ENCODE measurements around the gene TAOK2.
"Not testable (repeated sequence)": the region's sequence is repeated elsewhere in the genome, so short reads cannot be mapped to it uniquely, and the experiment has no call there.

The TAOK2 gene

DNA sequence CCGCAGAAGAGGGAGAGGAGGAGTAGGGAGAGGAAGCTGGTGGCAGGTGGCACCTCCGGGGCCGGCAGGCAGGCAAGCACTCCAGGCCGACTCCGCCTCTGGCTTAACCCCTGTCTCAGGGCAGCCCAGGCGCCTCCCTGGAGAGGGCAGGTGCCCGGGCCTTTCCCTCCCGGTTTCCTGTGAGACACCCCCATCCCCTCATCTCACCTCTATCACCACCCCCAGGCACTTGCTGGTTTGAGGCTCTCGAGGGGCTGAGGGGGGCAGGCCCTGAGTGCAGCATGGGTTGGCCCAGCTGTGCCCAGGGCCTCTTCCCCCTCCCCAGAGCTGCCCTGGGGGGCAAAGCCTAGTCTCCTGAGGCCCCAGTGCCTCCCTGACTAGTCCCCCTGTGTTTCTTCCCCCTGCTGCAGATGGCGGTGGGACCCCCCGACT, 31.2 kb downstream of the TAOK2 start:
- DNase-seq (ENCODE audit: low spot score) = peak; percentile 44

DNA sequence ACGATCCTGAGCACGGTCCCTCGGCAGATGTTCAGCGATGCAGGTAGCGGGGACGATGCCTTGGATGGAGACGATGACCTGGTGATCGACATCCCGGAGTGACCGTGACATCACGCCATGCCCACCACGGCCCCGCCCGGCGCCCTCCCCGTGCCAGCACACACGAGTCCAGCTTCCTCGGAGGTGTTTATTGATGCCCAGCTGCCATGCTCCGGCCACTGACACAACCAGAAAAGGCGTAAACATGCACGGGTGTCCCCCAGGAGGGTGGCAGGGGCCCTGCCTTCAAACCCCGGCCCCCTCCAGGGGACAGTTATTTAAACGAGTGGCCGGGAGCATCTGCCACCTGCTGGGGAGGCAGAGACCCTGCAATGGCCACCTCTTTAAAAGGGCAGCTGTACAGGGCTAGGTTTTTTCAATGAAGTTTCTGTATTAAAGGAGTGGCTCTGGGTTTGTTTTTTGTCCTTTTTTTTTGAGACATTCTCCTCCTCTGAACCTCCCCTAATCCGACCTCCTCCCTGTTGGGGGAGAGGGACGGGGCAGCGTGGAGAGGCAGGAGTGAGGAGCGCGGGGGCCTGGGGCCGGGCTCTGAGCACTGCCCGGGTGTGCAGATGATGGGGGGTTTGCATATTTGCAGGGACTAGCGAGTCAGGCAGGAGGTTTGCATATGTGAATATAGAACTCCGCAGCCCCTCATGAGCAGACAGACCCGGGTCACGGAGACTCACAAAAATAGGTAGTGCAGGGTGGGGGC, 31.9 kb downstream of the TAOK2 start:
- DNase-seq (ENCODE audit: low spot score) = peak; percentile 78

DNA sequence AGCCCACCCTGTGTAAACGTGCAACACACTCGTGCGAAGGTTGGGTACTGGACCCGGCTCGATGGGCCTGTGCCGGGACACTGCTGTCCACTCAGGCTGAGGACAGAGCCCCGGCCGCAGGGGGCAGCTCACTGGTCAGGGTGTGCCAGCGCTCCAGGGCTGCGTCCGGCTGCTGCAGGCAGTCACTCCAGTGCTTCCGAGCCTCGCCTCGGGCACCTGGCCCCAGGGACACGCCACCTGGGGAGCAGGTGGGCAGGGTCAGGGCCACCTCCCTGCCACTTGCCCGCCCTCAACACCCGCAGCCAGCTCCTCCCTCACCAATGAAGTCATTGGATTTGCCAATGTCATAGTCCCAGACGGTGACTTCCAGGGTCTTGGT, 32.4 kb downstream of the TAOK2 start:
- no peak for DNase-seq (ENCODE audit: low spot score)

DNA sequence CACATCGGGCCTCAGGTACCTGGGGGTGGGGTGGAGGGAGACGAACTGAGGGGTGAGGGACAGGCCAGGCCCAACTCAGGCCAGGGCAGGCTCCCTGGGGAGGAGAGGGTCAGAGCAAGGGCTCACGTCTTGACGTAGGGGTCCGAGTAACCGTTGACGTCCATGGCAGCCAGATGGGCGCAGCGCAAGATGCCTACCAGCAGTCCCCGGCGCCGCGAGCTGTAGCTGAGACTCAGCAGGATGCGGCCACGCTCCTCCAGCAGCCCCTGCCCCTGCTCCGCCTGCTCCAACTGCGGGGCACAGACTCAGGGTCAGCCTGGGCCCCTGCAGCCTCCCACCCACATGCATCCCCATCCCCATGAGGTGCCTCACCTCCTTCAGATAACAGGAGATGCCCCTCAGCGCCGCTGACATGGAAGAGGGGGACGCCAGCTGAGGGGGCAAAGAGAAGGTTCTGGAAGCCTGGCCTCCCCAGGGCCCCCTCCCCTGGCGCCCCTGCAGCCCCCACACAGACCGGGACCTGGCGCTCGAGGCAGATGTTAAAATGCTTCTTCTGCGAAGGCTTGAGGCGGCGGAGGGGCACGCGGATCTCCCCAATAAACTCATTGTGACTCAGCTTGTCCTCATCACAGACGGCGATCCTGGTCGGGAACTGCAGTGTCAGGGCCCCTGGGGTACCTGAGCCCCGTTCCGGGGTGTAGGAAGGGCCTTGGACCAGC, 33.1 kb downstream of the TAOK2 start:
- no peak for DNase-seq (ENCODE audit: low spot score)

DNA sequence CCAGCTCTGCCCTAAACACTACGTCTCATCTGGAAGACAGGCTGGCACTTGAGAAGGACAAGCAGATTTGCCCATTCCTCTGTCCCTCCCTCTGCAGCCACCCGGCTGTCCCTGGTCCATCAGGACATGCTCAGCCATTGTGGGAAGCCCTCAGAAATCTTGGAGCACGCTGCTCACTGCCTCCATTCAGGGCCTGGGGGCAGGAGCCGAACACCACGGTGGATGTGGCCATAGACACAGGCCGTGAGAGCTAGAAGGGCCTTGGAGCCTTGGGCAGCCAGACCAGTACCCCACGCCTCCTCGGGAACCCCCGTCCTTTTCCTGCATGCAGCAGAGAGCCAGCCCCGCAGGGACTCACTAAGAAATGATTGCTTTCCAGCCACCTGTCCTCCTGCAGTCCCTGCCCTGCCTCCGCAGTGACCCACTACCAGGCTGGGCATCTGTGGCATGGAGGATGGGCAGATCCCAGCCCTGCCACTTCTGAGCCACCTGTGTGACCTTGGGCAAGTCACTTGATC, 33.8 kb downstream of the TAOK2 start:
- no peak for DNase-seq (ENCODE audit: low spot score)

DNA sequence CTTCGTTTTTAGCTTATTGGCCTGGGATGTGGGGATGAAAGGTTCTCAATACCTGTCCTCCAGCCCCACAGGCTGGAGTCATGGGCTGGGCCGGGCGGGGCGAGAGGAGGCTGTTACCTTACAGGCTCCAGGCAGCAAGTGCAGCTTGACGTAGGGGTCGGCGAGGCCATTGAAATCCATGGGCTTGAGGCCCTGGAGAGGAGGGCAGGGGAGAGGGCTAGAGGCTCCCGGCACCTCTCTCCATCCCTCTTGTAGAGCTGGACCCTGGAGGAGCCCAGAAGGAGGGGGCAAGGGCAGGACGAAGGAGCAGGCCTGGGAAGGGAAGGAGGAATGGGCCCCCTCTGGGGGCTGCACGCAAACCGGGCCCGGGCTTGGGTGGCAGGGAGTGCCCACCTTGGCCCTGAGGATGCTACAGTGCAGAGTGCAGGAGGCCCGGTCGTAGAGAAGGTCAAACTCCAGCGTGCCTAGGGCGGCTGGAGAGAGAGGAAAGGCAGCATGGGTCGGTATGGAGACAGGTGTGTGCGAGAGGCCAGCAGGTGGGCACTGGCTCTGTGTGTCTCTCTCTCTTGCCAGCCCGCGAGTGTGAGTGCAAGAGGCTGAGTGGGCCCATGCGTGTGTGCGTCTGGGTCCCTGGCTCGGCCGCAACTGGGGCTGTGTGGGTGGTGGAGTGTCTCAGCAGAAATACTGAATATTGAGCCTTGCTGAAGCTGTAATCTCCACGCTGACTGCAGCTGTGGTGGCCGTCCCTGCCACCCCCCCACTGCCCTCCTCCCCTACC, 35.6 kb downstream of the TAOK2 start:
- DNase-seq (ENCODE audit: low spot score) = no peak

DNA sequence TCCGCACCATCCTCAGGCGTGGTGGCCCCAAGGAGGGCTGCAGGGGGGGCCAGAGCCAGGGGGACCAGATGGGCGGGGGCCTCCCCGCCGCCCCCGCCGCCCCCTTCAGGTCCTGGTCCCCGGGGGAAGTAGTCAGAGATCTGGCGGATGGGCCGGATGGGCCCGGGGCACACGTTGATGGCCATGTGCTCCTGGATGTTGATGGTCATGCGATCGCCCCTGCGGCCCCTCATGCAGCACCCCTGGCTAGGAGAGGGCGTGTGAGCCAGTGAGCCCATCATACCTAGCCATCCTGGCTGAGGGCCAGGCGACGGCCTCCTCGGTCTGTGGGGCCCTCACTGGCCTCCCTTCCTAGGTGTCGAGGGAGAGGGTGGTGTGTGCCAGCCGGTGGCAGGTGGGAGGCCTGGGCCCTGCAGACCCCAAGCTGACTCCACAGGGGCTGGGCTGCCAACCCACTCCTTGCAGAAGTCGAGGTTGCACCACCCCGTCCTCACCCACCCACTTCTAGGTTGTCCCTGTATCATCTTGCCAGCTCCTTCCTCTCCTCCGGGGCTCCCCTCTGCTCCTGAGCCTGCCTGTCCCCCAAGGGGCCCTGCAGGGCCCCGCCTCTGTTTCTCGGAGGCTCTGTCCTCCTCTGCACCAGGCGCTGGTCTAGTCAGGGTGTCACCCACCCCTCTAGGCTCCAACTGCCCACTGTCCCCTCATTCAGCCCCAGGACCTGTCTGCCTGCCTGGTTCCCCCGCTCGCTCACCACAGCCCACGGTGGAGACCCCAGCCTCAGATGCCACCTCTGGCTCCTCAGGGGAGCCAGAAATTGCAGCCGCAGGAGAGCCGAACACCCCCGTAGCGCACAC, 36.5 kb downstream of the TAOK2 start:
- DNase-seq (ENCODE audit: low spot score) = no peak

DNA sequence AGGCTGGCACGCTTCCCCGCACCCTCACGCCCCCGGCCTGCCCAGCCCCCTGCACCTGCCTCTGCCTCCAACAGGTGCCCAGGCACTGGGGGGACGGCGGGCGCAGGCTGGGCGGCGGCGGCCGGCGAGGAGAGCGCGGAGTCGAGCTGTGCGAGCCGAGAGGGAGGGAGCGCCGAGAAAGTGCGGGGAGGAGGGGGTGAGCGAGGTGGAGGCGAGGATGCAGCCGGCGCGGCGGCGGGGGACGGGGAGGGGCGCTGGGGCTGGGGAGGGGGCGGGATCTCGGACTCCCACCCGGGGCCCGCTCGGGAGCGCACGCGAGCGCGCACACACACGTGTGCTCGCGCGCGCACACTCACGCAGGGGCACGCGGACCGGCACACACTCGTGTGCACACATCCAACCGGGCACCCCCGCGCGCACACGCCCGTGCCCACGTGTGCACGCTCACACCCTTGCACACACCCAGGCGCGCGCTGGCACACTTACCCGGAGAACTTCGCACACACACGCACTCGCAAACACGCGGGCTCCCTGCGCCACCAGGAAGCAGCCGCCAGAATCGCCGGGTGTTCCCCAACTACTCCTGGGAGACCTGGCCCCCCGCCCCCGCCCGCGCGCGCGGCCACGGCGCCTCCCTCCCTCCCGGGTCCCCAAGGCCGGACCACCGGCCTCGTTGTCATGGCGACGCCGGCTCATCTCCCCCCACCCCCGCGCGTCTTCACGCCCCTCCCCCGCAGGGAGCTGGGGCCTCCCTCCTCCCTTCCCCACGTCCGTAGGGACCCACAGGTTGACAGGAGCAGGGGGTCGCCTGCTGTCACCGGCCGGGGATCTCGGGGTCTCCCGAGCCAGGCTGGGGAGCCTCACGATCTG, 37.4 kb downstream of the TAOK2 start, which contains the start of gene DOC2A:
Gene DOC2A, minus strand, starts transcription at position 184 of the 870 bp plus-strand sequence. CDS start 805 bp downstream, outside the sequence.
- no peak for DNase-seq (ENCODE audit: low spot score)

DNA sequence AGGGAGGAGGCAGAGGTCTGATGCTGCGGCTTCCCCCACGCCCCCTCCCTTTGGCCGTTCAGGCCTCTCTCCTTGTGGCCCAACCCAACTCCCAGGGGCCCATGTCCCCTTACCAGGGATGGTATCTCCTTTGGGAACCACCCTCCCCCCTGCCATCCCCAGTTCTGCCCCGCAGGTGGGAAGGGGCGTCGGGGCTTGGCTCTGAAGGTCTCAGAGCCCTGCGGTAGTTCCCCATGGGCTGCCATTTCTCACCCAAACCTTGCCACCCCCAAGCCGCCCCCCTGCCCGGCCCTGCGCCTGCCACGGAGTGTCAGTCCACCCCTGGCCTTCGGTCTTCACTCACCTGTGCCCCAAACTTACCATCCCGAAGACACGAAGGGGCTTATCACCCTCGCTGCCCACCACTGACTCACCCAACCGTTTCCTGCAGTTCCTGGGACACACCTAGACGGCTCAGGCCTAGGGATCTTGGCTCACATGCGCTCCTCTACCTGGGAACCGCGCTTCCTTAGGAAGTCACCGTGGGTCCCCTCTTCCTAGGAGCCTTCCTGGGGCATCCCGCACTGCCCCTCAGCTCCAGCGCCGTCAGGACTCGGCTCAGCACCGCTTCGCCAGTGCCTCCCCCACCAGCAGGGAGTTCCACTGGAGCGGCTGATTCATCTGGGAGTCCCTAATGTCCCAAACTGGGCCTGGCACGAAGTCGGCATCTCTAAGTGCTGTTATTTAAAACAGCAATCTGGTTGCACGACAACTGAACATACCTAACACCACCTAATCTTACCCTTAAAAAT, 38.2 kb downstream of the TAOK2 start:
- DNase-seq (ENCODE audit: low spot score) = no peak

DNA sequence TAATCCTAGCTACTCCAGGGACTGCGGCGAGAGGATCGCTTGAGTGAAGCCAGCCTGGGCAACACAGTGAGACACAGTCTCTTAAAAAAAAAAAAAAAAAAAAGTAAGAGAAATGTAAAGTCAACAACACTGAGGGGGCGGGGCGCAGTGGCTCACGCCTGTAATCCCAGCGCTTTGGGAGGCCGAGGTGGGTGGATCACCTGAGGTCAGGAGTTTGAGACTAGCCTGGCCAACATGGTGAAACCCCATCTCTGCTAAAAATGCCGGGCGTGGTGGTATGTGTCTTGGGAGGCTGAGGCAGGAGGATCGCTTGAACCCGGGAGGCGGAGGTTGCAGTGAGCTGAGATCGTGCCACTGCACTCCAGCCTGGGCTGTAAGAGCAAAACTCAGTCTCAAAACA, 38.9 kb downstream of the TAOK2 start:
- DNase-seq (ENCODE audit: low spot score) = not testable (repeated sequence)

DNA sequence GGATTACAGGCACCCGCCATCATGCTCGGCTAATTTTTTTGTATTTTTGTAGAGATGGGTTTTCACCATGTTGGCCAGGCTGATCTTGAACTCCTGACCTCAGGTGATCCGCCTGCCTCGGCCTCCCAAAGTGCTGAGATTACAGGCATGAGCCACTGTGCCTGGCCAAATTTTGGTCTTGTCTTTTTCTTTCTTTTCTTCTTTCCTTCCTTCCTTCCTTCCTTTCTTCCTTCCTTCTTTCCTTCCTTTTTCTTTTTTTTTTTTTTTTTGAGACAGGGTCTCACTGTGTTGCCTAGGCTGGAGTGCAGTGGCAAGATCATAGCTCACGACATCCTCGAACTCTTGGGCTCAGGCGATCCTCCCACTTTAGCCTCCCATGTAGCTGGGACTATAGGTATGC, 41.8 kb downstream of the TAOK2 start:
- not testable (repeated sequence) for DNase-seq (ENCODE audit: low spot score)

DNA sequence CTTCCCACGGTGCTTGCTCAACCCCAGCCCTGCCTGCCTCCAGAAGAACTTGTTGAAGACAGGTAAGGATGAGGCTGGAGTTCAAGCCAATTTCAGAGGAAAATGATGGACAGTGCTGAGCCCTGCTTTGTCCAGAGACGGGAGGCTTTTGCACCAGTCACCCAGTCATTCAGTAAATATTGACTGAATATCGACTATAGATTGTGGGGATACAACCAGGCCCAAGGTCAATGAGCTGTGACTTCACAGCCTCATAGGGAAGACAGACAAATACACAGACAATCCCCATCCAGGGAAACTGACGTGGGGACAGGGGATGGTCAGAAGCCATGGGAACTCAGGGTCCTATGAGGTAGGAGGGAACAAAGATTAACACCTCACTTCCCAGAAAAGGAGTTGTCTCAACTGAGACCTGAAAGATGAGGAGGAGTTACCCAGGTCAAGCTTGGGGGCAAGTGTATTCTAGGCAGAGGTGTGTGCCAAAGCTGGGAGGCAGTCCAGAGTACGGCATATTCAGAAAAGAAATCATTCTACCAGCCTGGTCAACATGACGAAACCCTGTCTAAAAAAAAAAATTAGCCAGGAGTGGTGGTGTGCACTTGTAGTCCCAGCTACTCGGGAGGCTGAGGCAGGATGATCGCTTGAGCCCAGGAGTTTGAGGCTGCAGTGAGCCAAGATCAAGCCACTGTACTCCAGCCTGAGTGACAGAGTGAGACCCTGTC, 43.0 kb downstream of the TAOK2 start:
- DNase-seq (ENCODE audit: low spot score) = no peak

DNA sequence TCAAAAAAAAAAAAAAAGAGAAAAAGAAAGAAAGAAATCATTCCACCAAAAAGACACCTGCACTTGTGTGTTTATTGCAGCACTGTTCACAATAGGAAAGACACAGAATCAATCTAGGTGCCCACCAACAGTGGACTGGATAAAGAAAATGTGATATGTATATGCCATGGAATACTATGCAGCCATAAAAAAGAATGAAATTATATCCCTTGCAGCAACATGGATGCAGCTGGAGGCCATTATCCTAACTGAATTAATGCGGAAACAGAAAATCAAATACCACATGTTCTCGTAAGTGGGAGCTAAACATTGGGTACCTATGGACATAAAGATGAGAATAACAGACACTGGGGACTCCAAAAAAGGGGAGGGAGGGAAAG, 43.6 kb downstream of the TAOK2 start:
- no peak for DNase-seq (ENCODE audit: low spot score)

DNA sequence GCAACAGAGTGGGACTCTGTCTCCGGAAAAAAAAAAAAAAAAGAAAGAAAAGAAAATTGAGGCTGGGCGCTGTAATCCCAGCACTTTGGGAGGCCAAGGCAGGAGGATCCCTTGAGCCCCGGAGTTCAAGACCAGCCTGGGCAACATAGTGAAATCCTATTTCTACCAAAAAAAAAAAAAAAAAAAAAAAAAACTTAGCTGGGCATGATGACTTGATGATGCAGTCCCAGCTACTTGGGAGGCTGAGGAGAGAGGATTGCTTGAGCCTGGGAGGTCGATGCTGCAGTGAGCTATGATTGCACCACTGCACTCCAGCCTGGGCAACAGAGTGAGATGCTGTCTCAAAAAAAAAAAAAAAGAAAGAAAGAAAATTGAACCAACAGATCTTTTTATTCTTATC, 44.3 kb downstream of the TAOK2 start:
- not testable (repeated sequence) for DNase-seq (ENCODE audit: low spot score)

DNA sequence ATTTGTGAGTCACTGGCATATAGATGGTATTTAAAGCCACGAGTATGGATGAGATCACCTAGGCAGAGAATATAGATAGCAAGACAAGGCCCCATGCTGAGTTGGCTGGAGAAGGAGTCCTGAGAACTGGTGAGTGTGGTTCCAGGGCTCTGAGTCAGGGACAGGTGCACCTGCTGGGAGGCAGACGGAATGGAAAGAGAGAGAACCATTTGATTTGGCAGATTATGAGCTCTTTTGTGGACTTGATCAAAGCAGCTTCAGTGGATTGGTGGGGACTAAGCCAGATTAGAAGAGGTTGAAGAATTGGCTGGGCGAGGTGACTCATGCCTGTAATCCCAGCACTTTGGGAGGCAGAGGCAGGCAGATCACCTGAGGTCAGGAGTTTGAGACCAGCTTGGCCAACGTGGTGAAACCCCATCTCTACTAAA, 45.1 kb downstream of the TAOK2 start:
- DNase-seq (ENCODE audit: low spot score) = no peak

DNA sequence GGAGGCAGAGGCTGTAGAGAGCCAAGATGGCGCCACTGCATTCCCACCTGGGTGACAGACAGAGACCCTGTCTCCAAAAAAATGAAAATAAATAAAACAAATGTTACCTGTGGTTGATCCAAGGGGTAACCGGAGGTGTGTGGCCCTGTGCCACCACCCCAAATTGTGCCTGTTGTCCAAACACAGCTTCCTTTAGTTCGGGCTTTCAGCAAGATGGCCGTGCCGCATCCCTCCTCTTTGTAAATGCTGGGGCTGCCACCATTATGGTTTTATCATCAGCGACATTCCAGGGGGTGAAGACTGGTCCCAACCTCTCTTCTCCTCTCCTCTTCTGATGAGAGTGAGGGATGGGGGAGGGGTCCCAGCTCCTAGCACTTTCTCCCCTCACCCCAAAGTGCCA, 49.2 kb downstream of the TAOK2 start, which contains the start of gene C16orf92:
Gene C16orf92, plus strand, starts transcription at position 312 of the 400 bp plus-strand sequence. CDS start 143 bp downstream, outside the sequence.
- DNase-seq (ENCODE audit: low spot score) = no peak

DNA sequence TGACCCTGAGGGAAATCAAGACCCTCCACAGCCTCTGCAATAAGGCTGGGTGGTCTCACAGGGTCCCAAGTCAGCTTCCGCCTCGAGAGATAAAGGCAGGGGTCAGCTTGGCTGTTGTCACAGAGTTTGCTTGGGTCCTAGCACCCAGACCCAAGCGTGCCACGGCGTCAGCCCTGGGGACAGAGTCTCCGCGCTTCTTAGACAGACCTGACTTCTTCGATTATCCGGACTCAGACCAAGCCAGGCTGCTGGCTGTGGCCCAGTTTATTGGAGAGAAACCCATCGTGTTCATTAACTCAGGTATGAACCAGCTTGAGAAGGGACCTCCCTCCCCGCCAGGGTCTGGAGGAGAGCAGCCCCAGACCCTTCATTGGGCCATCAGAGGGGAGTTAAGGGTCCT, 49.9 kb downstream of the TAOK2 start:
- DNase-seq (ENCODE audit: low spot score) = no peak

DNA sequence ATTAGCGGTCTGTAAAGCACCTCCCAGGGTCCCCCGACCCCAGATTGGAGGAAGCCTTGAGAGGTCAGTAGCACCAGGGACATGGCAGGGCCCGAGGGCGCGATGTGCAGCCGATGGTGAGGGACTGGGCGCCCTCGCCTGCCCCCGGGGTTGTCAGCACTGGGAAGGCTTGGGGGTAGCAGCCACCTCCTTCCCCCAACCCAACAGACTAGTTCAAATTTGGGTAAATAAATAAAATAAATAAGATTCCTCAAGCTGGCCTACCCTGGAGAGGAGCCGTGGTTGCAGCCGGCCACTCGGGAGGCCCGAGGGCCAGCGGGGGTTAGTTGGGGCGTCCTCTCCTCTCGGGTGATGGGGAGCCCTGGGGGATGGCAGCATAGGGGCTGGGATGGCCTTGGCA, 50.8 kb downstream of the TAOK2 start:
- DNase-seq (ENCODE audit: low spot score) = no peak

DNA sequence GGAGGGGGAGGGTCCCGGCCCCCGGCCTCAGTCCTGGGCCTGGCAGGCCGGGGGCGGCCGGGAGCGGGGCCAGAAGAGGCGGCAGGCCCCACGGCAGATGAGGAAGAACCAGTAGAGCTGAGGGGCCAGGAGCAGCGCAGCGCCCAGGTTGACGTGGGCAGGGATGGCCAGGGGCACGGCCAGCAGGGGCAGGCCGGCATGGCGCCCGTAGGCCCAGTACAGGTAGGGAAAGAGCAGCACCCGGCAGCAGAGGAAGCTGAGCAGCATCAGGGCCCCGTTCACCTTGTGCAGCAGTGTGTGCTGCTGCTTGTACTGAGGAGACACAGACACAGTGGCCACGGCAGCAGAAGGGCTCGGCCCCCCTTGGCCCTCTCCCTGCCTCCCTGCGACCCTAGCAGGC, 51.5 kb downstream of the TAOK2 start:
- DNase-seq (ENCODE audit: low spot score) = no peak

All from germinal center (tissue), 1 donor.